Neutrophil (primary cell): ENCODE results near the gene TSPAN5.

Experiments used
- H3K27ac ChIP-seq: fragments of 200-600 bp; sonication (generic); 2 replicates; pipeline ENCODE4 v1.5.1; 2016; ENCODE audit warnings: mild to moderate bottlenecking, moderate library complexity
- H3K27me3 ChIP-seq: fragments of 200-600 bp; sonication (generic); 2 replicates; pipeline ENCODE4 v1.6.0; 2016; ENCODE audit warnings: mild to moderate bottlenecking
- H3K36me3 ChIP-seq: fragments of 200-600 bp; sonication (generic); 2 replicates; pipeline ENCODE4 v1.5.1; 2017
- H3K4me1 ChIP-seq, 2 experiments: fragments of 200-600 bp in 1 of 2; sonication (generic) in 1 of 2; 1 replicate in 1 of 2; 2 replicates in 1 of 2; pipeline versions ENCODE4 v1.5.1 to v1.6.1; 2013 to 2016; ENCODE audit warnings: low read depth in 1 of 2, low read length in 1 of 2, mild to moderate bottlenecking in 1 of 2, moderate library complexity in 1 of 2; ENCODE audit not compliant: control insufficient read depth in 1 of 2, insufficient read depth in 1 of 2
- H3K4me3 ChIP-seq, 2 experiments: fragments of 200-600 bp in 1 of 2; sonication (generic) in 1 of 2; 1 replicate in 1 of 2; 2 replicates in 1 of 2; pipeline ENCODE4 v1.5.1; 2013 to 2016; ENCODE audit warnings: low read depth in 1 of 2, low read length in 1 of 2, mild to moderate bottlenecking in 1 of 2, moderate library complexity in 1 of 2
- H3K9me3 ChIP-seq: fragments of 200-600 bp; sonication (generic); 2 replicates; pipeline ENCODE4 v1.5.1; 2016
- TF ChIP-seq, protein P1 (sequence below): fragments of 200-600 bp; sonication (generic); IDR thresholded peaks from 2 replicates; pipeline ENCODE4 v1.5.1; 2016; ENCODE audit warnings: antibody characterized with exemption

Gene TSPAN5

DNA sequence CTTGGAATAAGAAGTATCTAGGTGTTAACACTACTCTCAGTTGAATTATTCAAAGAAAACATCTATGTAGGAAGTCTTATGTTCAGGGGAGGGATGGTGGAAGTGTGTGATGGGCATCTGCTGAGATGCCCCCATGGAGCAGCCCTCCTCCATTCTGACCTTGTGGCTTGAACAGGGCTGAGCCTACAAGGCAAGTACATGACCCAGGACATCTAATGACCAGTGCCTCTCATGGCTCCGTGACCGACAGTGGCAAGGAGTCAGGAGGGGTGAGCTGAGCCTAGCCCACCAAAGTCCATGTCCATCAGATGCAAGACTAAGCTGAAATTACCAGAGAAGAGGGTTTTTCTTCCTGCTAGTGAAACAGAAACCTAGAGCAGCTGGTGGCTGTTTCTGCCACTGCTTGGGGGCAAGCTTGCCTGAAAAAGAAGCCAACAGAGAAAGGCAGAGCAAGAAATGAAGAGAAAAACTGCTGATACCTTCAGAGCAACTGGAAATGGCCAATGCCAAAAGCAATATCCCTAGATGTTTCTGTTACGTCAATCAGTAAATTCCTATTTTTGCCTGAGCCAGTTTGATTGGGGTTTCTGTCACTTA lies 113.5 kb downstream of the TSPAN5 start:
- no peaks in the 10 kb centered on the region for H3K4me1 ChIP-seq
- H3K27ac ChIP-seq, result no peak overlapping the region
- TF ChIP-seq, protein P1, sequence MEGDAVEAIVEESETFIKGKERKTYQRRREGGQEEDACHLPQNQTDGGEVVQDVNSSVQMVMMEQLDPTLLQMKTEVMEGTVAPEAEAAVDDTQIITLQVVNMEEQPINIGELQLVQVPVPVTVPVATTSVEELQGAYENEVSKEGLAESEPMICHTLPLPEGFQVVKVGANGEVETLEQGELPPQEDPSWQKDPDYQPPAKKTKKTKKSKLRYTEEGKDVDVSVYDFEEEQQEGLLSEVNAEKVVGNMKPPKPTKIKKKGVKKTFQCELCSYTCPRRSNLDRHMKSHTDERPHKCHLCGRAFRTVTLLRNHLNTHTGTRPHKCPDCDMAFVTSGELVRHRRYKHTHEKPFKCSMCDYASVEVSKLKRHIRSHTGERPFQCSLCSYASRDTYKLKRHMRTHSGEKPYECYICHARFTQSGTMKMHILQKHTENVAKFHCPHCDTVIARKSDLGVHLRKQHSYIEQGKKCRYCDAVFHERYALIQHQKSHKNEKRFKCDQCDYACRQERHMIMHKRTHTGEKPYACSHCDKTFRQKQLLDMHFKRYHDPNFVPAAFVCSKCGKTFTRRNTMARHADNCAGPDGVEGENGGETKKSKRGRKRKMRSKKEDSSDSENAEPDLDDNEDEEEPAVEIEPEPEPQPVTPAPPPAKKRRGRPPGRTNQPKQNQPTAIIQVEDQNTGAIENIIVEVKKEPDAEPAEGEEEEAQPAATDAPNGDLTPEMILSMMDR, result no peak
- H3K27me3 ChIP-seq, result no peaks in the 10 kb centered on the region
- no peak overlapping the region for H3K4me3 ChIP-seq
- H3K36me3 ChIP-seq, result no peaks in the 10 kb centered on the region
- no peaks in the 10 kb centered on the region for H3K9me3 ChIP-seq

DNA sequence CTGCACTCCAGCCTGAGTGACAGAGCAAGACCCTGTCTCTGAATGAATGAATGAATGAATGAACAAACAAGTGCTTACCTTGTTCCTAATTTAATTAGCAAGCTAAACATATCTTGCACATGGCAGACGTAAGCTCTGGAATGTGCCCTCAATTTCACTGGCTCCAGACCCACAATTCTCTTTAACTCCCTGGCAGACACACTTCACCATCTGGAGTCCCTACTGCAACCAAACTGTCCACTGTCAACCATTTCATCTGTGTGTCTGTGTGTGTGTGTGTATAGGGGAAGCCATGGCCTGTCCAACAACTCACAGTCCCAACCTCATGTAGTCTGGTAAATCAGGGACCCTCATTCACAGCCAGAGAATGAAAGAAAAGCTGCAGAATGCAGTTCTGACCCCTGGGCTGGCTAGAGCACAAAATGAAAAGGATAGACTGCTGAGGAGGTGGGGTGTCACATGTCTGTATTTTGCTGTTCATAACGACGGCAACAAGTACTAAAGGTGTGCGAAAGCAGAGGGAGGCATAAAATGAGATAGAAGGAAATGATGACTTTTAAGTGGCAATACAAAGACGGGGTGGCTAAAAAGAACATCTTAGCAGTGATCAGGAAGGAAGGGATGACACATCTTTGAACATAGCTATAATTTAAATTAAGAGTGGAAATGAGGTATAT lies 114.1 kb downstream of the TSPAN5 start:
- no peaks in the 10 kb centered on the region for H3K9me3 ChIP-seq
- TF ChIP-seq, protein P1, result no peak
- H3K27me3 ChIP-seq, result no peaks in the 10 kb centered on the region
- no peak overlapping the region for H3K4me3 ChIP-seq
- H3K36me3 ChIP-seq, result no peaks in the 10 kb centered on the region
- no peaks in the 10 kb centered on the region for H3K4me1 ChIP-seq
- no peak overlapping the region for H3K27ac ChIP-seq

DNA sequence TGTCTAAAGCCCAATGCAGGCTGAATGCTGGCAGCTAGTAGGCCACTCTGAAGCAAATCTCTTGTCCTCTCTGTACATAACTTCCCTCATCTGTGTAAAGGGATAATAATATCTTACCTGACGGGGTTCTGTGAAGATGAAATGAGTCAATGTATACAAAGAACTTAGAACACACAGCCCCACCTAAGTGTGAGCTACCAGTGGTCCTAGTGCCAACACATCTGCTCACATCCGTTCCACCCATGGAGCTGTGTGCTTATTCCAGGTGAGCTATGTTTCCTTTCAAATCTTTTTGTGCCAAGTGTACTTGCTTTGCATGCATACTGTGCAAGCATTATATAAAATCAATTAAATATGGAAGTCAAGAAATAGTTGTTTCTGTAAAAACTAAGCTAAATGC lies 116.4 kb downstream of the TSPAN5 start:
- TF ChIP-seq, protein P1, result no peak
- H3K9me3 ChIP-seq, result no peaks in the 10 kb centered on the region
- no peaks in the 10 kb centered on the region for H3K27me3 ChIP-seq
- H3K27ac ChIP-seq, result no peak overlapping the region
- H3K36me3 ChIP-seq, result no peaks in the 10 kb centered on the region
- H3K4me3 ChIP-seq, result no peak overlapping the region
- no peaks in the 10 kb centered on the region for H3K4me1 ChIP-seq

DNA sequence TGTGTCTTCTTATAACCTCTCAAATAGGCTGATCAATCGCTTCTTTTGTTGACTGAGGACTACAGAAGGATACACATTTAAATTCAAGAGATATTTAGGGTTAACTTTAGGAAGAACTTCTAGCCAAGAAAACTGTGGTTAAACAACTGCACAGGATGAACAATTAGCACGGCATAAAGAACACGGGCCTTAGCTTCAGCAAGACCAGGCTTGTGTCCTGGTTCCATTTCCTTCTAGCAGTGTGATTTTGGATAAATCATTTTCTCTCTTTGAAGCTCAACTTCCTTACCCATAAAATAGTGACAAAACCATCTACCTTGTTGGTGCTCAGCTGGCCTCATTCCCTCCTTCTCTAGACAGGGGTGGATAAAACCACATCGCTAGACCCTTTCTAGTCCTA lies 117.6 kb downstream of the TSPAN5 start:
- Histone ChIP-seq H3K4me1 (no peaks in the 10 kb centered on the region), H3K27me3 (no peaks in the 10 kb centered on the region), H3K36me3 (no peaks in the 10 kb centered on the region), H3K4me3 (no peak overlapping the region), H3K9me3 (no peaks in the 10 kb centered on the region), H3K27ac (no peak overlapping the region)
- TF ChIP-seq, protein P1, result no peak

DNA sequence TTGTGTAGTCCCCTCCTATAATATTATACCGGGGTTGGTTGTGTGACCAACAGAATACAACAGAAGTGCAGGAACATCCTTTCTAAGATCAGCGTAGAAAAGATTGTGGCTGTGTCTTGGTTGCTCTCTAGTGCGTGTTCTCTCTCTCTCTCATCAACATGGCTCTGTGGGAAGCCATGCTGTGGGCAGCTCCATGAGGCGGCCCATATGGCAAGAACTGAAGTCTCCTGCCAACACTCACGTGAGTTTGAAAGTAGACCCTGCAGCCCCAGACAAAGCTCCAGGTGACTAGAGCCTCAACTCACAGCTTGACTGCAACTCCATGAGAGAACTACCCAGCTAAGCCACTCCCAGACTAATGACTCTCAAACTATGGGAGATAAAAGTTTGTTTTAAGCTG lies 118.7 kb downstream of the TSPAN5 start:
- H3K27me3 ChIP-seq, result no peaks in the 10 kb centered on the region
- no peaks in the 10 kb centered on the region for H3K36me3 ChIP-seq
- TF ChIP-seq, protein P1, result no peak
- H3K9me3 ChIP-seq, result no peaks in the 10 kb centered on the region
- no peak overlapping the region for H3K27ac ChIP-seq
- H3K4me1 ChIP-seq, result no peaks in the 10 kb centered on the region
- H3K4me3 ChIP-seq, result no peak overlapping the region
